Astrocyte of the cerebellum (primary cell): Measurements from ENCODE around the gene C2.
A peak's percentile ranks its signal among the peaks of the same experiment; 100 is the strongest.
"Not testable (repeated sequence)": the region's sequence is repeated elsewhere in the genome, so short reads cannot be mapped to it uniquely, and the experiment has no call there.

ENCODE experiments used
- DNase-seq: peaks from one replicate; pipeline ENCODE4 v3.0.0-alpha.2; 2011; ENCODE audit warnings: low read depth
- H3K4me3 ChIP-seq: 2 replicates; pipeline ENCODE4 v1.5.1; 2011; ENCODE audit warnings: mild to moderate bottlenecking, low read depth, low read length, moderate library complexity
- in situ Hi-C: cut with HindIII; loops from 2 replicates; pipeline ENCODE4 v1.10.0; 2017; ENCODE audit warnings: low sequenced_read_pairs
- TF ChIP-seq, protein P1 (sequence below): IDR thresholded peaks from 2 replicates; pipeline ENCODE4 v1.5.1; 2012; ENCODE audit warnings: low read length, low read depth, moderate library complexity, mild to moderate bottlenecking; ENCODE audit errors: missing control alignments

The C2 gene

GRCh38 chr6:31971993-31972708, 44.6 kb downstream of the C2 start, which contains the start of gene DXO:
DXO (minus strand) TSS chr6:31972138; CDS start chr6:31971675, 463 bp downstream.
- TF ChIP-seq, protein P1, sequence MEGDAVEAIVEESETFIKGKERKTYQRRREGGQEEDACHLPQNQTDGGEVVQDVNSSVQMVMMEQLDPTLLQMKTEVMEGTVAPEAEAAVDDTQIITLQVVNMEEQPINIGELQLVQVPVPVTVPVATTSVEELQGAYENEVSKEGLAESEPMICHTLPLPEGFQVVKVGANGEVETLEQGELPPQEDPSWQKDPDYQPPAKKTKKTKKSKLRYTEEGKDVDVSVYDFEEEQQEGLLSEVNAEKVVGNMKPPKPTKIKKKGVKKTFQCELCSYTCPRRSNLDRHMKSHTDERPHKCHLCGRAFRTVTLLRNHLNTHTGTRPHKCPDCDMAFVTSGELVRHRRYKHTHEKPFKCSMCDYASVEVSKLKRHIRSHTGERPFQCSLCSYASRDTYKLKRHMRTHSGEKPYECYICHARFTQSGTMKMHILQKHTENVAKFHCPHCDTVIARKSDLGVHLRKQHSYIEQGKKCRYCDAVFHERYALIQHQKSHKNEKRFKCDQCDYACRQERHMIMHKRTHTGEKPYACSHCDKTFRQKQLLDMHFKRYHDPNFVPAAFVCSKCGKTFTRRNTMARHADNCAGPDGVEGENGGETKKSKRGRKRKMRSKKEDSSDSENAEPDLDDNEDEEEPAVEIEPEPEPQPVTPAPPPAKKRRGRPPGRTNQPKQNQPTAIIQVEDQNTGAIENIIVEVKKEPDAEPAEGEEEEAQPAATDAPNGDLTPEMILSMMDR = no peak
- peak within 1 kb of the TSS; percentile 72 for H3K4me3 ChIP-seq
- peak; percentile 96 for DNase-seq
- in situ Hi-C loops = no loop called here

- in situ Hi-C loops = no loop called here
- DNase-seq = no peak
- peak overlapping the region; percentile 72 for H3K4me3 ChIP-seq
- TF ChIP-seq, protein P1 = no peak
These were observed 45.3 kb downstream of the C2 start for GRCh38 chr6:31972709-31973350.

DNA sequence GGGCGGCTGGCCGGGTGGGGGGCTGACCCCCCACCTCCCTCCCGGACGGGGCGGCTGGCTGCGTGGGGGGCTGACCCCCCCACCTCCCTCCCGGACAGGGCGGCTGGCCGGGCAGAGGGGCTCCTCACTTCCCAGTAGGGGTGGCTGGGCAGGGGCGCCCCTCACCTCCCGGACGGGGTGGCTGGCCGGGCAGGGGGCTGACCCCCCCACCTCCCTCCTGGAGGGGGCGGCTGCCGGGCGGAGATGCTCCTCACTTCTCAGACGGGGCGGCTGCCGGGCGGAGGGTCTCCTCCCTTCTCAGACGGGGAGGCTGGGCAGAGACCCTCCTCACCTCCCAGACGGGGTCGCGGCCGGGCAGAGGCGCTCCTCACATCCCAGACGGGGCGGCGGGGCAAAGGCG, 48.5 kb downstream of the C2 start:
- H3K4me3 ChIP-seq, in situ Hi-C loops, DNase-seq: not testable (repeated sequence)

DNA sequence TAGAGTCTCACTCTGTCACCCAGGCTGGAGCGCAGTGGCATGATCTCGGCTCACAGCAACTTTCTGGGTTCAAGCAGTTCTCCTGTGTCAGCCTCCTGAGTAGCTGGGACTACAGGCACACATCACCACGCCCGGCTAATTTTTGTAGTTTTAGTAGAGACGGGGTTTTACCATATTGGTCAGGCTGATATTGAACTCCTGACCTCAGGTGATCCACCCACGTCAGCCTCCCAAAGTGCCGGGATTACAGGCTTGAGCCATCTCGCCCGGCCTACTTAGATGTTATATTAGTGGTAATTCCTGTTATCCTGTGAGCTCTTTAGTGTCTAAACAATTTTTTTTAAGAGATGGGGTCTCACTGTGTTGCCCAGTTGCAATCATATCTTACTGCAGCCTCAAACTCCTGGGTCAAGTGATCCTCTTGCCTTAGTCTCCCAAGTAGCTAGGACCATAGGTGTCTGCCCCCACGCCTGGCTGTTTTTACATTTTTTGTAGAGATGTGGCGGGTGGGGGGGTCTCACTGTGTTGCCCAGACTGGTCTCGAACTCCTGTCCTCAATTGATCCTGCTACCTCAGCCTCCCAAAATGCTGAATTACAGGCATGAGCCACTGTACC, 50.4 kb downstream of the C2 start:
- DNase-seq = no peak
- in situ Hi-C loops = no loop called here
- no peak overlapping the region for H3K4me3 ChIP-seq
- TF ChIP-seq, protein P1 = no peak

- no peak for DNase-seq
- H3K4me3 ChIP-seq = no peak overlapping the region
- TF ChIP-seq, protein P1 = no peak
- in situ Hi-C loops = no loop called here
These were observed 51.3 kb downstream of the C2 start for GRCh38 chr6:31978831-31979230.

GRCh38 chr6:31979238-31979898, 51.9 kb downstream of the C2 start:
- in situ Hi-C loops = no loop called here
- no peak for DNase-seq
- no peak overlapping the region for H3K4me3 ChIP-seq
- TF ChIP-seq, protein P1 = no peak

GRCh38 chr6:31980195-31980876, 52.8 kb downstream of the C2 start:
- DNase-seq, H3K4me3 ChIP-seq, in situ Hi-C loops: not testable (repeated sequence)

GRCh38 chr6:31980998-31981397, 53.5 kb downstream of the C2 start:
- H3K4me3 ChIP-seq, DNase-seq, in situ Hi-C loops: not testable (repeated sequence)

- in situ Hi-C loops, H3K4me3 ChIP-seq, DNase-seq: not testable (repeated sequence)
These were observed 54.2 kb downstream of the C2 start, which contains the start of gene C4A for GRCh38 chr6:31981744-31982143. C4A (plus strand) TSS chr6:31982057; CDS start chr6:31982108, 51 bp downstream.

DNA sequence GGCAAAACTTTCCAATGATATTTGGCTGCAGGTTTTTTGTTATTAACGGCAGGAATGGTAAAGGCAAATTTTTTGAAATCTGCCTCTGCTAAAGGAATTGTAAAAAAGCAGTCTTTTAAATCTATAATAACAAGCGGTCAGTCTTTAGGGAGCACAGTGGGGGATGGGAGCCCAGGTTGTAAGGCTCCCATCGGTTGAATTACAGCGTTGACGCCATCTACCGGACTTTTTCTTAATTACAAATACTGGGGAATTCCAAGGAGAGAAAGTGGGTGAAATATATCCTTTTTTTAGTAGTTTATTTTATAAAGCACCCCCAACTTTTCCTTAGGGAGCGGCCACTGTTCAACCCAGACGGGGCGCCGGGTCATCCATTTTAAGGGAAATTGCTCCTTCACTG, 61.8 kb downstream of the C2 start:
- DNase-seq, in situ Hi-C loops, H3K4me3 ChIP-seq: not testable (repeated sequence)

GRCh38 chr6:31994421-31994820, 66.9 kb downstream of the C2 start:
- H3K4me3 ChIP-seq, in situ Hi-C loops, DNase-seq: not testable (repeated sequence)
